ENCODE results near the gene BLMH. TPM values are rescaled to one million over a fixed set of nuclear protein-coding genes. Genes with fewer than 3 reads are reported as not detected.

Gene BLMH
- total and polyA plus RNA-seq, 2 donors (not counting 1 experiment from before 2014, with no cell fraction given) = 23.0 to 26.1 TPM

DNA sequence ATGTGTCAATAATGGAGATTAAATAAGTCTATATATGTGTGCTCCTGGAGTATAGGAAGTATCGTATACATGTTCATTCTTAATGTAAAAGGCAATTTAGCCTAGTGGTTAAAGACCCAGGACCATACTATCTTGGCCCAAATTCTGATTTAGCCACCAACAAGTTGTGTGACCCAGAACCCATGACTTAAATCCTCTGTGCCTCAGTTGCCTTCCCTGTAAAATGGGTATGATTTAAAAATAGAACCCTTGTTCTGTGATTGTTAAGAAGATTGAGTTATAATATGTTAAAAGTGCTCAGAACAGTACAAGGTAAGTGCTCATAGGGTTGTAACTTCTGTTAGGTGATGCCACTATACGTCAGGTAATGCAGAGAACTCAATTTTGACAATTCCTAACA, 18.8 kb upstream of the BLMH start:
- Histone ChIP-seq H3K4me3 (replicated peaks in 1 of 4; ENCODE audit: control extremely low read depth in 1 of 4, insufficient read depth in 1 of 4, low read depth in 3 of 4, low read length in 4 of 4) (no peak overlapping the region), H3K9me3 (ENCODE audit: control insufficient read depth, insufficient read depth, low read depth, low read length) (no peaks in the 10 kb centered on the region), H3K27me3 (ENCODE audit: control insufficient read depth, insufficient read depth, low read length) (no peaks in the 10 kb centered on the region), H2AFZ (ENCODE audit: low read length) (no peak overlapping the region), H3K79me2 (ENCODE audit: control insufficient read depth, insufficient read depth, low read length) (no peaks in the 10 kb centered on the region), H3K9ac (ENCODE audit: insufficient read depth, low read length) (no peak overlapping the region), H3K36me3 (ENCODE audit: control insufficient read depth, insufficient read depth, low read length) (no peaks in the 10 kb centered on the region), H3K4me2 (ENCODE audit: extremely low read depth, insufficient read depth, low read length) (no peak overlapping the region), H3K4me1 (ENCODE audit: control insufficient read depth, extremely low read depth, insufficient read depth, low read length) (no peaks in the 10 kb centered on the region), H4K20me1 (ENCODE audit: control insufficient read depth, extremely low read depth, insufficient read depth, low read length) (no peaks in the 10 kb centered on the region), H3K27ac (ENCODE audit: insufficient read depth, low read length) (no peak overlapping the region)
- DNase-seq (ENCODE audit: low read depth in 2 of 2) = no peak
- TF ChIP-seq, protein P1, sequence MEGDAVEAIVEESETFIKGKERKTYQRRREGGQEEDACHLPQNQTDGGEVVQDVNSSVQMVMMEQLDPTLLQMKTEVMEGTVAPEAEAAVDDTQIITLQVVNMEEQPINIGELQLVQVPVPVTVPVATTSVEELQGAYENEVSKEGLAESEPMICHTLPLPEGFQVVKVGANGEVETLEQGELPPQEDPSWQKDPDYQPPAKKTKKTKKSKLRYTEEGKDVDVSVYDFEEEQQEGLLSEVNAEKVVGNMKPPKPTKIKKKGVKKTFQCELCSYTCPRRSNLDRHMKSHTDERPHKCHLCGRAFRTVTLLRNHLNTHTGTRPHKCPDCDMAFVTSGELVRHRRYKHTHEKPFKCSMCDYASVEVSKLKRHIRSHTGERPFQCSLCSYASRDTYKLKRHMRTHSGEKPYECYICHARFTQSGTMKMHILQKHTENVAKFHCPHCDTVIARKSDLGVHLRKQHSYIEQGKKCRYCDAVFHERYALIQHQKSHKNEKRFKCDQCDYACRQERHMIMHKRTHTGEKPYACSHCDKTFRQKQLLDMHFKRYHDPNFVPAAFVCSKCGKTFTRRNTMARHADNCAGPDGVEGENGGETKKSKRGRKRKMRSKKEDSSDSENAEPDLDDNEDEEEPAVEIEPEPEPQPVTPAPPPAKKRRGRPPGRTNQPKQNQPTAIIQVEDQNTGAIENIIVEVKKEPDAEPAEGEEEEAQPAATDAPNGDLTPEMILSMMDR (conservative IDR thresholded peaks at IDR 0.05 in 1 of 2, IDR thresholded peaks at IDR 0.05 in 1 of 2; ENCODE audit: low read depth in 1 of 2, low read length in 2 of 2) = no peak
- TF ChIP-seq EZH2 (IDR thresholded peaks at IDR 0.05; ENCODE audit: low read length, missing control alignments) = no peak

DNA sequence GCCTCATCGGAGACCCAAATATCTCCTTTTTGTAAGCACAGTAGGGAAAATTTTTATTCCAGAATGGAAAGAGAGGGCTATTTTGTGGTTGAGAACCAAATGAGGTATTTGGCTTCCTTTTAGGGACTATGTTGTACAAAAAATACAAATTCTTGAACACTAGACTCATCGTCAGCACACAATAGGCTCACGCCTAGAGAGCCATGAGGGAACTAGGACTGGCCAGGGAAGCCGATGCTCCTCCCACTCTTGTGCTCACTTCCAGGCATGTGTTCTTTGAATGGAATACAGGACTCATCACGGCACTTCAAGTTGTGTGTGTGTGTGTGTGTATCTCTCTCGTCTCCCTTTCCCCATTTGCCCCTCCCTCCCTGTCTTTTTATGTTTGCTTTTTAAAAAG, 17.8 kb upstream of the BLMH start:
- Histone ChIP-seq H3K9me3 (ENCODE audit: control insufficient read depth, insufficient read depth, low read depth, low read length) (no peaks in the 10 kb centered on the region), H3K4me2 (ENCODE audit: extremely low read depth, insufficient read depth, low read length) (no peak overlapping the region), H3K79me2 (ENCODE audit: control insufficient read depth, insufficient read depth, low read length) (no peaks in the 10 kb centered on the region), H3K4me1 (ENCODE audit: control insufficient read depth, extremely low read depth, insufficient read depth, low read length) (no peaks in the 10 kb centered on the region), H3K9ac (ENCODE audit: insufficient read depth, low read length) (no peak overlapping the region), H3K27me3 (ENCODE audit: control insufficient read depth, insufficient read depth, low read length) (no peaks in the 10 kb centered on the region), H3K4me3 (replicated peaks in 1 of 4; ENCODE audit: control extremely low read depth in 1 of 4, insufficient read depth in 1 of 4, low read depth in 3 of 4, low read length in 4 of 4) (no peak overlapping the region), H4K20me1 (ENCODE audit: control insufficient read depth, extremely low read depth, insufficient read depth, low read length) (no peaks in the 10 kb centered on the region), H2AFZ (ENCODE audit: low read length) (no peak overlapping the region), H3K36me3 (ENCODE audit: control insufficient read depth, insufficient read depth, low read length) (no peaks in the 10 kb centered on the region), H3K27ac (ENCODE audit: insufficient read depth, low read length) (no peak overlapping the region)
- DNase-seq (ENCODE audit: low read depth in 2 of 2) = peak in 1 of 2 donors; percentile 87
- TF ChIP-seq EZH2 (IDR thresholded peaks at IDR 0.05; ENCODE audit: low read length, missing control alignments) = no peak
- TF ChIP-seq, protein P1 (conservative IDR thresholded peaks at IDR 0.05 in 1 of 2, IDR thresholded peaks at IDR 0.05 in 1 of 2; ENCODE audit: low read depth in 1 of 2, low read length in 2 of 2) = no peak

DNA sequence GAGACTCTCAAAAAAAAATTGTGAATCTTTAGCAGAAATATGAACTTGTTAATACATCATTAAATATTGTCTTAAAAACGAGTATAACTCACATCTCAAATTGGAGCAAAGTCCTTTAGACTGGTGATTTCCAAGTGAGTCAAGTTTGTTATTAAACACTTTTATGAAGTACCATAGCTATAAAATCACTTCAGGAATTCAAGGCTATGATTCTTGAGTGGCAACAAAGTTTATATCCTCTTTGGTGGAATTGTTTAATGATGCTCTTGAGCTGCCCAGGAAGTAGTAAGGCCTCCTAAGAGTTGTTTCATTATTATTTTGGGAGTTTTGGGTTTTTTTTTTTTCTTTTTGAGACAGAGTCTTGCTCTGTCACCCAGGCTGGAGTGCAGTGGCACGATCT, 16.7 kb upstream of the BLMH start:
- TF ChIP-seq, protein P1 (conservative IDR thresholded peaks at IDR 0.05 in 1 of 2, IDR thresholded peaks at IDR 0.05 in 1 of 2; ENCODE audit: low read depth in 1 of 2, low read length in 2 of 2) = no peak
- TF ChIP-seq EZH2 (IDR thresholded peaks at IDR 0.05; ENCODE audit: low read length, missing control alignments) = no peak
- H3K79me2 ChIP-seq (ENCODE audit: control insufficient read depth, insufficient read depth, low read length) = no peaks in the 10 kb centered on the region
- H3K4me1 ChIP-seq (ENCODE audit: control insufficient read depth, extremely low read depth, insufficient read depth, low read length) = no peaks in the 10 kb centered on the region
- H3K27ac ChIP-seq (ENCODE audit: insufficient read depth, low read length) = no peak overlapping the region
- no peaks in the 10 kb centered on the region for H3K9me3 ChIP-seq (ENCODE audit: control insufficient read depth, insufficient read depth, low read depth, low read length)
- no peak overlapping the region for H3K9ac ChIP-seq (ENCODE audit: insufficient read depth, low read length)
- H3K27me3 ChIP-seq (ENCODE audit: control insufficient read depth, insufficient read depth, low read length) = no peaks in the 10 kb centered on the region
- no peak overlapping the region for H3K4me3 ChIP-seq (replicated peaks in 1 of 4; ENCODE audit: control extremely low read depth in 1 of 4, insufficient read depth in 1 of 4, low read depth in 3 of 4, low read length in 4 of 4)
- no peaks in the 10 kb centered on the region for H3K36me3 ChIP-seq (ENCODE audit: control insufficient read depth, insufficient read depth, low read length)
- H2AFZ ChIP-seq (ENCODE audit: low read length) = no peak overlapping the region
- no peak for DNase-seq (ENCODE audit: low read depth in 2 of 2)
- H4K20me1 ChIP-seq (ENCODE audit: control insufficient read depth, extremely low read depth, insufficient read depth, low read length) = no peaks in the 10 kb centered on the region
- H3K4me2 ChIP-seq (ENCODE audit: extremely low read depth, insufficient read depth, low read length) = no peak overlapping the region

Data from fibroblast of lung (primary cell).